ENCODE measurements around the gene EXT2.

Gene EXT2

DNA sequence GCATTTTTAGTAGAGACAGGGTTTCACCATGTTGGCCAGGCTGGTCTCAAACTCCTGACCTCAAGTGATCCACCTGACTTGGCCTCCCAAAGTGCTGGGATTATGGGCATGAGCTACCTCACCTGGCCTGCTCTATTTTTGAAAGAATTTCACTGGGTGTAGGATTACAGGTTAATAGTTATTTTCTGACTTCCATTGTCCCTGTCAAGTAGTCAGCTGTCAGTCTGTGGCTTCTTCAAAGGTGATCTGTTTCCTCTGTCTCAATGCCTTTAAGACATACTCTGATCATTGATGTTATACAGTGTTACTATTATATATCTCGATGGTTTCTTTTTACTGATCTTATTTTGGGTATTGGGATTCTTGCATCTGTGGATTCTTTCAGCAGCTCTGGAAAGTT is 10.1 kb upstream of the EXT2 start:
- H3K27ac ChIP-seq: no peak overlapping the region
- TF ChIP-seq ZFX (IDR thresholded peaks at IDR 0.05; ENCODE audit: borderline replicate concordance): no peak
- TF ChIP-seq, protein P1, sequence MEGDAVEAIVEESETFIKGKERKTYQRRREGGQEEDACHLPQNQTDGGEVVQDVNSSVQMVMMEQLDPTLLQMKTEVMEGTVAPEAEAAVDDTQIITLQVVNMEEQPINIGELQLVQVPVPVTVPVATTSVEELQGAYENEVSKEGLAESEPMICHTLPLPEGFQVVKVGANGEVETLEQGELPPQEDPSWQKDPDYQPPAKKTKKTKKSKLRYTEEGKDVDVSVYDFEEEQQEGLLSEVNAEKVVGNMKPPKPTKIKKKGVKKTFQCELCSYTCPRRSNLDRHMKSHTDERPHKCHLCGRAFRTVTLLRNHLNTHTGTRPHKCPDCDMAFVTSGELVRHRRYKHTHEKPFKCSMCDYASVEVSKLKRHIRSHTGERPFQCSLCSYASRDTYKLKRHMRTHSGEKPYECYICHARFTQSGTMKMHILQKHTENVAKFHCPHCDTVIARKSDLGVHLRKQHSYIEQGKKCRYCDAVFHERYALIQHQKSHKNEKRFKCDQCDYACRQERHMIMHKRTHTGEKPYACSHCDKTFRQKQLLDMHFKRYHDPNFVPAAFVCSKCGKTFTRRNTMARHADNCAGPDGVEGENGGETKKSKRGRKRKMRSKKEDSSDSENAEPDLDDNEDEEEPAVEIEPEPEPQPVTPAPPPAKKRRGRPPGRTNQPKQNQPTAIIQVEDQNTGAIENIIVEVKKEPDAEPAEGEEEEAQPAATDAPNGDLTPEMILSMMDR (IDR thresholded peaks at IDR 0.05): no peak

- H3K27ac ChIP-seq: no peak overlapping the region
- TF ChIP-seq, protein P1 (IDR thresholded peaks at IDR 0.05): no peak
- no peak for TF ChIP-seq ZFX (IDR thresholded peaks at IDR 0.05; ENCODE audit: borderline replicate concordance)
Measured at GRCh38 chr11:44088377-44088776, 7.1 kb upstream of the EXT2 start.

DNA sequence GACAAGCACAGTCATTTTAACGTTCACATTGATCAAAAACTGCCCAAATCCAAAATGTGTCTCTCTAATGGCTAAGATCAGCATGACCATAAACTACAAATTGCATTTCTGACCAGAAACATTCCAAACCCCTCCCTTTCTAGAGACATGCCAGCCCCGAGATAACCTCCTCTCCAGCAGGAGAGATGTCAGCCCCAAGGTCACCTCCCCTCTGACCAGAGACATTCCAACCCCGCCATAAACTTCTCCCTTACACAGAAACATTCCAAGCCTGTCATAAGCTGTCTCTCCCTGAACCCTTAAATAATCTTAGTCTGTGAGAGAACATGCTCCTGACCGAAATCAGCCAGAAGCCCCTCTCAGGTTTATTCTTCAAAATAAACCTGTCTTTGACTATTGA is 6.6 kb upstream of the EXT2 start:
- no peak for TF ChIP-seq ZFX (IDR thresholded peaks at IDR 0.05; ENCODE audit: borderline replicate concordance)
- TF ChIP-seq, protein P1 (IDR thresholded peaks at IDR 0.05): no peak
- H3K27ac ChIP-seq: no peak overlapping the region

GRCh38 chr11:44090539-44090938 is 4.9 kb upstream of the EXT2 start:
- TF ChIP-seq, protein P1 (IDR thresholded peaks at IDR 0.05): no peak
- no peak for TF ChIP-seq ZFX (IDR thresholded peaks at IDR 0.05; ENCODE audit: borderline replicate concordance)
- H3K27ac ChIP-seq: no peak overlapping the region

- no peak for TF ChIP-seq ZFX (IDR thresholded peaks at IDR 0.05; ENCODE audit: borderline replicate concordance)
- TF ChIP-seq, protein P1 (IDR thresholded peaks at IDR 0.05): peak; percentile 88
- no peak overlapping the region for H3K27ac ChIP-seq
Measured at GRCh38 chr11:44094260-44094868, 1.1 kb upstream of the EXT2 start.

GRCh38 chr11:44096360-44097185 is 1.1 kb downstream of the EXT2 start:
- H3K27ac ChIP-seq: peak overlapping the region; percentile 69; the same call in 1 of the 2 replicates
- TF ChIP-seq ZFX (IDR thresholded peaks at IDR 0.05; ENCODE audit: borderline replicate concordance): no peak
- TF ChIP-seq, protein P1 (IDR thresholded peaks at IDR 0.05): no peak

- TF ChIP-seq ZFX (IDR thresholded peaks at IDR 0.05; ENCODE audit: borderline replicate concordance): no peak
- TF ChIP-seq, protein P1 (IDR thresholded peaks at IDR 0.05): no peak
- no peak overlapping the region for H3K27ac ChIP-seq
Measured at GRCh38 chr11:44097821-44098220, 2.3 kb downstream of the EXT2 start.

Measured in 22Rv1 (cell line).